RWPE2 (cell line): ENCODE measurements around the gene TBX15.

ENCODE experiments used
- ATAC-seq: fragments of 200-7000 bp; cut with Tn5 transposase; 3 replicates; pipeline ENCODE4 v1.9.1; 2021; ENCODE audit warnings: low read depth
- DNase-seq: peaks from one replicate; pipeline ENCODE4 v3.0.0-alpha.2; 2020; ENCODE audit warnings: low spot score
- H3K27ac ChIP-seq: fragments of 450-650 bp; 2 replicates; pipeline ENCODE4 v1.5.1; 2017; ENCODE audit warnings: mild to moderate bottlenecking; ENCODE audit not compliant: poor library complexity, severe bottlenecking
- H3K27me3 ChIP-seq: fragments of 250-450 bp; sonication (Bioruptor Pico); 2 replicates; pipeline ENCODE4 v1.5.1; 2021; ENCODE audit warnings: mild to moderate bottlenecking, moderate library complexity; ENCODE audit not compliant: insufficient read depth, poor library complexity, severe bottlenecking
- H3K36me3 ChIP-seq: fragments of 250-450 bp; sonication (Bioruptor Pico); 2 replicates; pipeline ENCODE4 v1.5.1; 2020; ENCODE audit warnings: low read depth, mild to moderate bottlenecking, moderate library complexity
- H3K4me1 ChIP-seq: fragments of 250-450 bp; sonication (Bioruptor Pico); 2 replicates; pipeline ENCODE4 v1.5.1; 2021; ENCODE audit warnings: mild to moderate bottlenecking, moderate library complexity; ENCODE audit not compliant: insufficient read depth, poor library complexity, severe bottlenecking
- H3K4me3 ChIP-seq: fragments of 250-450 bp; sonication (Bioruptor Pico); 2 replicates; pipeline ENCODE4 v1.5.1; 2021; ENCODE audit warnings: mild to moderate bottlenecking, moderate library complexity; ENCODE audit not compliant: severe bottlenecking
- H3K9me3 ChIP-seq: fragments of 250-450 bp; sonication (Bioruptor Pico); 2 replicates; pipeline ENCODE4 v1.5.1; 2021; ENCODE audit warnings: mild to moderate bottlenecking, moderate library complexity; ENCODE audit not compliant: severe bottlenecking
- TF ChIP-seq, protein P1 (sequence below): fragments of 450-650 bp; IDR thresholded peaks from one replicate; pipeline ENCODE4 v1.5.1; 2017; ENCODE audit warnings: mild to moderate bottlenecking, moderate library complexity; ENCODE audit not compliant: poor library complexity, severe bottlenecking

The TBX15 gene

DNA sequence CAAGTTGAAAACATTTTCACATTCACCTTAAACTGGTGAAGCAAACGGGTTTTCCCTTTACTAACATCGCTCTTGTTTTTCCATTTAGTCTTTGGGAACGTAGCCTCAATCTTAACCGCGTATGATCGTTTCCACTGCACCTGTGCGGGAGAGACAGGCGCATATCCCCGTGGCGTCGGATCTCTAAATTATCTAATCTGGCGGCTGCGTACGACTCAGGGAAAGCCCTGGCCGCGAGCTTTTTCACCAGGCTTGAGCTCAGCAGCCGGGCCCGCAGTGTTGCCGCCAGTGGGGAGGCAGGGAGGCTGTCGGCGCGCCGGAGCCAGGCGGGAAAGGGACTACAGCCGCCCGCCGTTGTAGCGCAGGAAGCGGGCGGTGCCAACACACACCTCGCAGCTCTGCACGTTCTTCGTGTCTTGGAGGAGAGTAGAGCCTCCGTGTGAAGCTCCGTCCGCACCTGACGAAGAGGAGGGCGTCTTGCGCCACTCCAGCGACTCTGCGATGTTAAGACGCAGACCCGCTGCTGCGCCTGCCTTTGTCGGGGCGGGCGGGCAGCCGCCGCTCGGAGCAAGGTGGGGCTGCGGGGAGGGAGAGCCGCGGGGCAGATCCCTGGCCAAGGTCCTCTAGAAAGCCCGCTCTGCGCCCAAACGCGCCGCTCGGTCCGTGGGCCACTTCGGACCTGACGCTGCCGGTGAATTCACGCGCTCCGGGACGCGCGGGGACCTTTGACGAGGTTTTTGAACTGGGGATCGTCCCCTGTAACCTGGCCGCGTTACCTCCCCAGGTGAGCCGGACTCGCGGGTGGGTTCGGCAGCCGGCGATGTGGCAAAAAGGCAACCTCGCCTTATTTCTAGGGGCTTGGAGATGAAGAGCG, 18.5 kb upstream of the TBX15 start:
- ATAC-seq (peak; percentile 17; the same call in 1 of the 3 replicates), DNase-seq (no peak)
- no peak overlapping the region for H3K4me3 ChIP-seq
- no peak overlapping the region for H3K27ac ChIP-seq
- H3K27me3 ChIP-seq, result peaks cover 60% of the 10 kb centered on the region
- peaks cover 9% of the 10 kb centered on the region for H3K4me1 ChIP-seq
- no peaks in the 10 kb centered on the region for H3K36me3 ChIP-seq
- TF ChIP-seq, protein P1, sequence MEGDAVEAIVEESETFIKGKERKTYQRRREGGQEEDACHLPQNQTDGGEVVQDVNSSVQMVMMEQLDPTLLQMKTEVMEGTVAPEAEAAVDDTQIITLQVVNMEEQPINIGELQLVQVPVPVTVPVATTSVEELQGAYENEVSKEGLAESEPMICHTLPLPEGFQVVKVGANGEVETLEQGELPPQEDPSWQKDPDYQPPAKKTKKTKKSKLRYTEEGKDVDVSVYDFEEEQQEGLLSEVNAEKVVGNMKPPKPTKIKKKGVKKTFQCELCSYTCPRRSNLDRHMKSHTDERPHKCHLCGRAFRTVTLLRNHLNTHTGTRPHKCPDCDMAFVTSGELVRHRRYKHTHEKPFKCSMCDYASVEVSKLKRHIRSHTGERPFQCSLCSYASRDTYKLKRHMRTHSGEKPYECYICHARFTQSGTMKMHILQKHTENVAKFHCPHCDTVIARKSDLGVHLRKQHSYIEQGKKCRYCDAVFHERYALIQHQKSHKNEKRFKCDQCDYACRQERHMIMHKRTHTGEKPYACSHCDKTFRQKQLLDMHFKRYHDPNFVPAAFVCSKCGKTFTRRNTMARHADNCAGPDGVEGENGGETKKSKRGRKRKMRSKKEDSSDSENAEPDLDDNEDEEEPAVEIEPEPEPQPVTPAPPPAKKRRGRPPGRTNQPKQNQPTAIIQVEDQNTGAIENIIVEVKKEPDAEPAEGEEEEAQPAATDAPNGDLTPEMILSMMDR, result no peak
- H3K9me3 ChIP-seq, result no peaks in the 10 kb centered on the region

- Histone ChIP-seq H3K36me3 (no peaks in the 10 kb centered on the region), H3K27ac (no peak overlapping the region), H3K4me1 (peaks cover 11% of the 10 kb centered on the region), H3K27me3 (peaks cover 65% of the 10 kb centered on the region), H3K4me3 (no peak overlapping the region), H3K9me3 (no peaks in the 10 kb centered on the region)
- TF ChIP-seq, protein P1, result no peak
- ATAC-seq, result no peak
- no peak for DNase-seq
These were observed 17.7 kb upstream of the TBX15 start for GRCh38 chr1:119005724-119006405.

DNA sequence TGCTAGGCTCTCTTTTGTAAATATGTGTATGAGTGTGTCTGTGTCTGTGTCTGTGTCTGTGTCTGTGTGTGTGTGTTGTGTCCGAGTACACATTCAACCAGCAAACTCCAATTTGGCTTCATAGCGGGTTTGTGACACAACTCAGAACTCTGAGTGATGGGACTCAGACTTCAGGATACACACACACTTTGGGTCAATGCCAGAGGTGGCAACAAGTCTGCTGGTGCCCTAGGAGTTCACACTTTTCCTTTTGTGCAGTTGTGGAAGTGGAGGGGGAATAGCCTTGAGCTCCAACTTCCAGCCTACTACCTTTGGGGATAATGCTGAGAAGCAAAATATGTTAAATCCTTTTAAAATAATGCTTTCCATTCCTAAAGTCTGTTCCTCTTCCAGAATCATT, 16.6 kb upstream of the TBX15 start:
- DNase-seq (no peak), ATAC-seq (no peak)
- H3K9me3 ChIP-seq, result no peaks in the 10 kb centered on the region
- H3K4me1 ChIP-seq, result peaks cover 11% of the 10 kb centered on the region
- no peak overlapping the region for H3K27ac ChIP-seq
- no peaks in the 10 kb centered on the region for H3K36me3 ChIP-seq
- H3K27me3 ChIP-seq, result peaks cover 74% of the 10 kb centered on the region
- TF ChIP-seq, protein P1, result no peak
- H3K4me3 ChIP-seq, result no peak overlapping the region

DNA sequence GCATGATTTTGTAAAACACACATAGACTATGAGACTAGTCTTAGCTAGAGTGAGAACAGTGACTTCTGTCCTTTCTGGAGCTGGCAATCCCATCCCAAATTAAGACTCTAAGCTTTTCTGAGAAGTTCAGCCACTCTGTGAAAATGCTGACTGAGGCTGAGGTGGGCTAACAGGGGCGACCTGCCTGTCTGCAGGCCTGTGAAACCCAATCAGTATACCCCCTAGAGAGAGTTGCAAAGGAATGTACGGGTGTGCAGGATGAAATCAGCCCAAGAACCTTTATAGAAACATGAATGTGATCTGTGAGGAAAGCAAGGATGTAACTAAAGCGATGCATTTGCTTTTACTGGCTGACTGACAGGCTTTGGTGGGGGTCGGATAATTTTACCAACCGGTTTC, 16.0 kb upstream of the TBX15 start:
- Histone ChIP-seq H3K27me3 (peaks cover 80% of the 10 kb centered on the region), H3K4me1 (peaks cover 11% of the 10 kb centered on the region), H3K4me3 (no peak overlapping the region), H3K27ac (no peak overlapping the region), H3K36me3 (no peaks in the 10 kb centered on the region), H3K9me3 (no peaks in the 10 kb centered on the region)
- TF ChIP-seq, protein P1, result no peak
- ATAC-seq (no peak), DNase-seq (no peak)
